ENCODE data around the gene MGAT4B.

Gene MGAT4B

GRCh38 chr5:179812997-179813607 is 6.4 kb upstream of the MGAT4B start:
- DNase-seq (ENCODE audit: low read depth in 2 of 2, low spot score in 1 of 2): no peak

GRCh38 chr5:179812135-179812825 is 5.6 kb upstream of the MGAT4B start:
- DNase-seq (ENCODE audit: low read depth in 2 of 2, low spot score in 1 of 2): no peak

GRCh38 chr5:179805529-179806249 is 977 bp downstream of the MGAT4B start:
- DNase-seq (ENCODE audit: low read depth in 2 of 2, low spot score in 1 of 2): no peak

- DNase-seq (ENCODE audit: low read depth in 2 of 2, low spot score in 1 of 2): no peak
These were observed 1.6 kb downstream of the MGAT4B start for GRCh38 chr5:179805070-179805528.

DNA sequence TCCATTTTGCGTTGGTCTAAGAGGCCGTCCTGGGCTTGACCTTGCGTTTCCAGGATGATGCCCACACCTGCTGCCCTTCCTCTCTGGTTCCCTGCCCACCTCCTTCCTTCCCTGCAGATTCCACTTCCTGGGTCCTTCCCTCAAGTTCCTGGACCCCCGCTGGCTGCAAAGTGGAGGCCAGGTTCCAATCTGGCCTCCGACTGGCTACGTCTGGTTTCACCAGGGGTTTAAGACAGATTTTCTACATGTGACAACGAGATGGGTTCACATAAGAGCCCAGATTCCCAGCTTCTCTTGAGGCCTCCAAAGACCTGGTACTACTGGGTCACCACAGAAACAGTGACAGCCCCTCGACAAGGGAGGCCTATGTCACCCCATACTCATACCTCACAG is 2.1 kb downstream of the MGAT4B start:
- no peak for DNase-seq (ENCODE audit: low read depth in 2 of 2, low spot score in 1 of 2)

GRCh38 chr5:179803651-179804554 is 2.8 kb downstream of the MGAT4B start:
- DNase-seq (ENCODE audit: low read depth in 2 of 2, low spot score in 1 of 2): no peak

DNA sequence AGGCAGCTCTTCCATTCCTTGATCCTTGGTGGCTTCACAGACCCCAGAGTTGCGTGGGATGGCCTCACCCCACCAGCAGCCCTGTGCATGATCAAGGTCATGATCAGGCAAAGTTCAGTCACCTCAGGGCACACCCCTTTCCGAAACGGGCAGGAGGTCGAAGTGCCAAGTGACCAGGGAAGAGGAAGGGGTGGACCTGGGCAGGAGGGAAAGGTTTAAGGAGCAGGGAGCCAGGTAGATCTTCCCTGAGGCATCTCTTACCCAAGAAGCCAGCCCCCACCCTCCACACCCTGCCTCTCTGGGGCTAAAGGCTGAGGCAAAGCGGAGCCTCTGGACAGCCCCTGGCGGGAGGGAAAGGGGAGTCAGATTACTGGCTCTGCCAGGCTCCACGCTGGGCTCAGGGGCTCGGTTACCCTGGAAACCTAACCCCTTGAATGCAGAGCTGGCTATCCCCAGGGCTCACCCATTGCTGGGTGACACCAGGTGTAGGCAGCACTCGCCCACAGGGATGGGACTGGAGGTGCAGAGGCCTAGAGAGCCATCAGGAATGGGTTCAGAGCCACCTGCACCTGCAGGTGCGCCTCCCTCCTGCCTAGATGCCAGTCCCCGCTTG is 3.6 kb downstream of the MGAT4B start:
- DNase-seq (ENCODE audit: low read depth in 2 of 2, low spot score in 1 of 2): no peak

DNA sequence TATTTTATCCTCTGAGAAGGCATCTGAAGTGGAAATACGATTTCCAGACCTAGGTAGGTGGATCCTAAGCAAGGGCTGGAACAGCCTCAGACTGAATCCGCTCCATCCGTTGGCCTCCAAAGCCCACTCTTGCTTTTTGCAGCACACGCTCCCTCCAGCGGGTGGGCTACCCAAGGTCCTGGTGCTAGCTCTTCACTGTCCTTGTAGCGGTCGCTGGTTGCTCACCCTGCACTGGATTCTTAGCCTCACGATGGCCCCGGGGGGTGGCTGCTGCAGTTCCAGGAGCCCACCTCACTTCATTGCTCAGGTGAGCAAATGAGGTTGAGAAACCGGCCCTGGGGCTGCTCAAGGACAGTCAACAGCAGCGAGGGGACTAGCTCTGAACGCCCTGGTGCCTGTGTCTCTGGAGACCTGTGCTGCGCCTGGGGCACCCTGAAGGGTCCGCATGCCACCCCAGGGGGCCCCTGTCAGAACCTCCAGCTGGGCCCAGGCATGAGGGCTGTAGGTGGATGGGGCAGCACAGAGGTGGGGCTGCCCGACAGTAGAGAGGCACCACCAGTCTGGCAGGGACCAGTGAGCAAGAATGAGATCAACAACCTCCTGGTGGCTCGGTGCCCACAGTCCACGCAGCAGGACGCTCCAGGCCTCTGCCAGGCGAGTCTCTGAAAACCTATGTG is 4.3 kb downstream of the MGAT4B start:
- DNase-seq (ENCODE audit: low read depth in 2 of 2, low spot score in 1 of 2): no peak

- DNase-seq (ENCODE audit: low read depth in 2 of 2, low spot score in 1 of 2): peak; percentile 67 to 70
These were observed 5.1 kb downstream of the MGAT4B start for GRCh38 chr5:179801304-179802206.

DNA sequence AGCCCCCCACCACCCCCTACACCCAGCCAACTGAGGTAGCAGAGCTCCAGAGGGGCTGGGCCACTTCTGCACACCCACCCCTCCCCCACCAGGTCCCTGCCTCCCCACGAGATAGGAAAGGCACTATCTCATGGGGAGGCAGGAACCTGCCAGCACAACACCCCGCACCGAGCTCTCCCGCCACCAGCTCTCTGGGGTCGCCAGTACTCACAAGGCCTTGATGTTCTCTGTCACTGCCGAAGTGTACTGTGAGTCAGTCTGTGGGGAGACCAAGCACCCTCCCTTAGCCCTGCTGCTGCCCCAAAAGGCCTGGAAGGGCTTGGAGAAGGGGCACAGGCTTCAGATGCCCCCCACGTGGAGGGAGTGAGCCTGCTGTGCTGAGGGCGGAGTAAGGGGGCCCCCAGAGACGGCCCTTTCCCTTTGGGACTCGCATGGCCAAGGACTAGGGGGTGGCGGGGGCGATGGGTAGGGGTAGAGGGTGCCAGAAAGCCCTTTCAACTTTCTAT is 5.9 kb downstream of the MGAT4B start:
- no peak for DNase-seq (ENCODE audit: low read depth in 2 of 2, low spot score in 1 of 2)

GRCh38 chr5:179800071-179800695 is 6.5 kb downstream of the MGAT4B start:
- DNase-seq (ENCODE audit: low read depth in 2 of 2, low spot score in 1 of 2): no peak

- DNase-seq (ENCODE audit: low read depth in 2 of 2, low spot score in 1 of 2): no peak
These were observed 7.1 kb downstream of the MGAT4B start for GRCh38 chr5:179799644-179799973.

GRCh38 chr5:179798771-179799643 is 7.7 kb downstream of the MGAT4B start:
- no peak for DNase-seq (ENCODE audit: low read depth in 2 of 2, low spot score in 1 of 2)

DNA sequence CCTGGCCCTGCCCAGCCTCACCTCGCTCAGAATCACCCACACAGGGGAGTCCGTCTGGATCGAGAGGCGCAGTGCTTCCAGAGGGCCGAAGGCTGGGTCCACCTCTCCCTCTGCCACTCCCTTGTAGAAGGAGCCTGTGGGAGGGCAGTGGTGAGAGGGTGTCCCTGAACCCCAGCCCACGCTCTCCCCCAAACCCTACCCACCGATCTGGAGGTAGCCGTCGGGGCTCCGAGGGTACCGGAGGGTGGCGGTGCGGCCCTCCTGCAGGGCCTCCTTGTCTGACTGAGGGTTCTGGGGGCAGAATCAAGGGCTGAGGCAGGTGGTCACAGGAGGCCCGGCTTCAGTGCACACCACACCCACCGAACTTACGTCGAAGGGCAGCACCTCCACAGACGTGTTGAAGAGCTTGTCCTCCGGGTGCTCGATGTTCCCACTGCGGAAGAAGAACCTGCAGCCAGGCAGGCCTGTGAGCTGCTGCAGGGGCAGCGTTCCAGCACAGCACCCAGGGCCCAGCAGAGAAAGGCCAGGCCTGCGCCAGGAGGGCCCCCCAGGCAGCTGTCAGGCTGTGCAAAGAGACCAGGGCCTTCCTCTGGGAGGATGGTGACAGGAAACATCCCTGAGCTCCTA is 8.4 kb downstream of the MGAT4B start:
- no peak for DNase-seq (ENCODE audit: low read depth in 2 of 2, low spot score in 1 of 2)

GRCh38 chr5:179797741-179798140 is 8.9 kb downstream of the MGAT4B start:
- no peak for DNase-seq (ENCODE audit: low read depth in 2 of 2, low spot score in 1 of 2)

DNA sequence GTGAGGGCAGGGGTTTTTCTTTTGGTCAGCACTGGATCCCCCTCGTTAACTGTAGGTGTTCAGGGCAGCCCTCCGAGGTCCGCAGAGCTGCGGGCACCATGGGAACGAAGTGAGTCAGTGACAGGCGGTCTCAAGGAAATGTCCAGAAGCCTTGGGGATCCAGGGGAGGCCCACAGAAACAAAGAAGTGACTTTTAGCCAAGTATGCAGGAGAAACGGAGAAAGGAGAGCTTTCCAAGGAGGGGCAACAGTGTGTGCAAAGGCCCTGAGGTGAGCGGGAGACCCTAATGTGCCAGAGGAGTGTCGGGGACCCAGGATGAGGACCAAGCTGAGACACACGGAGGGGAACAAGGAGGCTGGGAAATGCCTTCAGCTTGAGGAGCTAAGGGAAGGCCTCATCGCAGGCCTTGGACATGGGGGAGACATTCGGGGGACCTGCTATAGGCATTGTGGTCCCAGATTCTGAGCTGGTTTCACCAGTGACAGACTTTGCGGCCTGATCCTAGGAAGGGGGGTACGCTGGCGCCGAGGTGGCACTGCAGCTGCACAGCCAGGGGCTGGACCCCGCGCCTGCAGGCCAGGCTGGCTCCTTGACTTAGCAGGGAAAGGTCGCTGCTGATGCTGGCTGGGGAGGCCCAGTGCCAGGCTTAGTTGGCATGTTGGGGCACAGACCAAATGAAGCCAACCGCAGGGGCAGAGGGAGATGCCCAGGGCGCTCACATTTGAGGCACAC is 9.6 kb downstream of the MGAT4B start:
- DNase-seq (ENCODE audit: low read depth in 2 of 2, low spot score in 1 of 2): no peak

Data from stimulated activated CD8-positive, alpha-beta memory T cell treated with anti-CD3 and anti-CD28 coated beads, Interleukin-4, amount 100 ng/mL, for 4 hours (primary cell).